HG03097 (cell line): Measurements from ENCODE around the gene IL17A.
"Not testable (repeated sequence)": the region's sequence is repeated elsewhere in the genome, so short reads cannot be mapped to it uniquely, and the experiment has no call there.

Experiments used
- ATAC-seq: cut with Tn5 transposase; IDR thresholded peaks from one replicate; pipeline ENCODE4 v1.9.1; 2021; ENCODE audit not compliant: unreplicated experiment, low FRiP score

IL17A gene

DNA sequence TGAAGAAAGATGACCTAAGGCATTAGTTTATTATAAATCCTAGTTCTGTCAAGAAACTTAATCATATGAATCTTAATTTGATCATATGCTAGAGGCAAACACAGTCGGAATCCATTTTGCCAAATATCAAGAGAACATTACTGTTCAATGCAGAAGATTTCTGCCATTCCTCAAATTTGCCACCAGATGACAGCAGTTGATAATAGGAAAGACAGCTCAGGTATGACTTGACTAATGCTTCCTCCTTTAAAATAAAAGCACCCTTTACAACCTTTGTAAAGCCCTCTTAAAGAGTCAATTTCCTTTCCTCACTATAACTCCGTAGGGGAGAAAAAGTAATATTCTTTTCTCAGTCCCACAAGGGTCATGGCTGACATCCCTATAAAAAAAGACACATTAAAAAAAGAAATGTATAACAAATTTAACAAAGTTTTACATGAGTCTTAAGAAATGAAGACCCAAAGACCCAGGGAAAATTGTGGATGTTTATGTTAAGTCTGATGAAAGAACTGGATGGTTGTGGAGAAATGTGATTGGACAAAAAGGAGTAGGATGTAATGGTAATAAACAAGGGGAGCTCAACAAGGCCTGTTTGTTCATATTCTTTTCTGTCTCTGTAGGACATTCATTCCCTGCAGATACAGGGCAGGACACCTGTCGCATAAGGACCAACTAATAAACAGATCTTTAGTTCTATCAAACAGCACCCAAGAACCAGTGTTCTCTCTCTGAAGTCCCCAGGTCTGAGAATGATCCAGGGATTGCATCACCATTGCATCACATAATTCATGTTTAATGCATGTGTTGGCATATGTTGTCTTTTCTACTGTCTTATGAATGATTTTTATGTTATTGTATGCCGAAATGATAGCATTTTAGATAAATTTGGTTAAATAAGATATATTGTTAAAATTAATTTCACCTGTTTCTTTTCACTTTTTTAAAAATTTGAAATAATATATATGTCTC lies 23.0 kb upstream of the IL17A start:
- no peak for ATAC-seq

DNA sequence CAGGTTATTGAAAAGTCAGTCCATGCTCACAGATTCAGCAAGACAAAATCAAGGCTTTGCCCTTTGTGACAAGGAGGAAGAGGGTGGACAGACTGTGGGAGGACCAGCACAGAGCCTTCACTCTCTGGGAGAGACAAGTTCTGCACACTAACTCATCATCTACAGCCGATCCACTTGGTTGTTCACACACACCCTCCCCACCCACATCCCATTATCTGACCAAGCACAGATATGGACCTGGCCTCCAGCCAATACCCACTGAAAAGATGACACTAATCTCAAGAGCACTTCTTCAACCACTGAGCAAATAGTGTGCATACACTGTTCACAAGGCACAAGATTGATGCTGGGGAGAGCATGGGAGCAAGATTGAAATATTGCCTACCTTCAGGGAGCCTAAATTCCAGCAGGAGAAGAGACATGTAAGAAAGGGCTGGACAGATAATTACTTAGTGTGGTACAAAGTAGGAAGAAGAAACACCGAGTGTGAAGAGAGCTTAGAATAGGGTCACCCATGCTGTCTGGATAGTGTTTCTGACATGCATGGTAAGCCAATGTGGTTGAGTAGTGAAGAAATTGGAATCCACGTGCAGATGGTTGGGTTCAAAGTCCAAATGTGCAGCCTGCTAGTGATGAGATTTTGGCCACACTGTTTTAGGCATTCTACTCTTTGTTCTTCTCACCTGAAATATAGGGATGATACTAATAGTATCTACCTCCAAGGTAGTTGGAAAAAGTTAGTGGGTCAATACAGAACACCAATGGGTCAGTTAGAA lies 21.7 kb upstream of the IL17A start:
- ATAC-seq, result no peak

DNA sequence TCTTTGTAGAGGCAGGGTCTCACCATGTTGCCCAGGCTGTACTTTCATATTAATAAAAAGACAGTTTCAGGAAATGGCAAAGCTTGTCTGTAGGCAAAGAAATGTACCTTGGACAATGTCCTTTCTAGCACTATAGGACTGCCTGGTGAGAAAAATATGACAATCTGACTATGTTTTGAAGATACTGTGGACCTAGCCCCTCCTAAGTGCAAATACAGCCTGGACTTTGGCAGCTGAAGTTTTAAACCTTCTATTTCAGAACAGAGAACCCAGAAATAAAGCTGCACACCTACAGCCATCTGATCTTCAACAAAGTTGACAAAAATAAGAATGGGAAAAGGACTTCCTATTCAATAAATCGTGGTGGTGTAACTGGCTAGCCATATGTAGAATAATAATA lies 18.9 kb upstream of the IL17A start:
- ATAC-seq, result no peak

DNA sequence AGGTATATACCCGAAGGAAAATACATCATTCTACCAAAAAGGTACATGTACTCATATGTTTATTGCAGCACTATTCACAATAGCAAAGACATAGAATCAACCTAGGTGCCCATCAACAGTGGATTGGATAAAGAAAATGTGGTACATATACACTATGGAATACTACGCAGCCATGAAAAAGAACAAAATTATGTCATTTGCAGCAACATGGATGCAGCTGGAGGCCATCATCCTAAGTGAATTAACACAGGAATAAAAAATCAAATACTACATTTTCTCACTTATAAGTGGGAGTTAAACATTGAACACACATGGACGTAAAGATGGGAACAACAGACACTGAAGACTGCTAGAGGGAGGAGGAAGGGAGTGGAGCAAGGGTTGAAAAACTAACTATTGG lies 17.8 kb upstream of the IL17A start:
- not testable (repeated sequence) for ATAC-seq

DNA sequence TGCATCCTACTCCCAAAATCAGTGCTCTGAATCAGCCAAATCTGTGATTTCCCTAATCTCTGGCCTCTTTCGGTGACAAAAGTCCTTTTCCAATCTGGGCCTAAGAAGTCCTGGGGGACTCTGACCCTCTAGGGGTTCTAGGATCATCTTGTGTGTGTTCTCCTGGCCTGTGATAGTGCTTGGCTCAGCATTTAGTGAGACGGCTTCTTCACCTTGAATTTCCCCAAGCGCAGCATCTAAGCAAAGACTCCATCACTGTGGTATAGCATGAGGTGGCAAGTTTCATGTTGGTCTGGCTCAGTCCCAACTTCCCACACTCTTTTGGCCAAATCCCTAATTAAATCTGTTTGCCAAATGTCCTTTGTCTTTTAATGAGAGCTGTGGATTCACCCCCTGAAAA lies 12.1 kb upstream of the IL17A start:
- no peak for ATAC-seq

DNA sequence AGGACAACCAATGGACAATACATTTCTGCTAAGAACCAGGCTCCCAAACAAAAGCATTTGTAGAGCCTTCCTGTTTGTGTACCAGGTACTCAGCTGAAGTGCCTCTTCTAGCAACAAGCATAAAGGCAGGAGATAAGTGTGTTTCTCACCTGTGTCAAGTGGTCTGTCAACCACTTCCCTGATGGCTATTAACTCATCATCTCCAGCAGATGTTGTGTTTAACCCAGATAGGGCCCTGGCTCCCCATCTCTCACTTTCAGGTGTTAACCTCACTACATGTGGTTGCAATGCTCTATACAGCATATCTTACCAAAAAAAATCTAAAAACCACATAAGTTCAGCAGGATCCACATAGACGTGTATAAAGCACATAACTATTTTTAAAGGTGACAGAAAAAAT lies 9.6 kb upstream of the IL17A start:
- ATAC-seq, result peak; percentile 53

DNA sequence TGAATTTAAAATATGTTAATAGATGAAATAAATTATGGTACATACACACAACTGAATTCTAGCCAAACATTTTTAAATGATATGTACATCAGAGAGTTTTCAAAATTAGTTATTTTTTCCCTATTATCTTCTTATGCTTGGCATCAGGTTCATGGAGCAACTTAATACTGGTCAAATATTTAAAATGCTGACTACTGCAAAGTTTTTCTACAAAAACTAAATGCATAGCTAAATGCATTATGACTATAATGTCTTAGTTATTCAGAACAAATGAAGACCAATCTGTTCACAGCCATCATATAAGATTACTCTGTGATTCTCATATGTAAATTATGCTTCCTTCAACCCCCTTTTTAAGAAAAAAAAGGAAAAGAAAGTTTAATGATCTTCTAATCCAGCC lies 8.2 kb upstream of the IL17A start:
- ATAC-seq, result no peak

DNA sequence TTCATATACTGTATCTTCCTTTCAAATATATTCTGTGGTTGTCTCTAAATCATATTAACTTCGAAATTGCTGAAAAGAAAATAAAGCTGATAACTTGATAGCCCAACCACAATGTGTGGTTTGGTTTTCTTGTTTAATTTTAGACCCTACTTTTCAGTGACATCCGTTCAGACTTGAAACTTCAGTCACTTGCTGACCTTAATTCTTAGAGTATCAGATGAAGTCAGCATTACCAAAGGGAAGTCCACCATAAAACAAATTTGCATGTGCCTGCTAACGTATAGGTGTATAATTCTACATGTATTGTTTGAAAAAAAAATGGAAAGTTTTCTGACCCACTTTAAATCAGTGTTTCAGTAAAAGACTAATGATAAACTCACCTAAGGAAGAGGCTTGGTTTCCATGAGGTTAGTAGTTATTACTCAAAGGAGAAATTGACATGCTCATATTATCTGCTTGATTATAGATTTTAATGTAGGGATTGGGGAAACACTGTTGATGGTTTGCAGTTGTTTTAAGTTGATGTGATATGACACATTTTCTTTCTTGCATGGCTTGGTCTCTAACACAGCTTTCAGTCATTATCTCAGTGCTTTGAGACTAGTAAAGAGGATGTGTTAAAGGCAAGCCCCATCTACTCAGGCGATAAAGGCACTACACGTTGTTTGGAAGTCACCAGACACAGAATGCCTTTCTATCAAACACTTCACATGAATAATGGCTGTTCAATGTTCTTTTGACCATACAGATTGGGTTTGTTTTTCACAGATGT lies 5.2 kb upstream of the IL17A start:
- peak; percentile 80 for ATAC-seq

DNA sequence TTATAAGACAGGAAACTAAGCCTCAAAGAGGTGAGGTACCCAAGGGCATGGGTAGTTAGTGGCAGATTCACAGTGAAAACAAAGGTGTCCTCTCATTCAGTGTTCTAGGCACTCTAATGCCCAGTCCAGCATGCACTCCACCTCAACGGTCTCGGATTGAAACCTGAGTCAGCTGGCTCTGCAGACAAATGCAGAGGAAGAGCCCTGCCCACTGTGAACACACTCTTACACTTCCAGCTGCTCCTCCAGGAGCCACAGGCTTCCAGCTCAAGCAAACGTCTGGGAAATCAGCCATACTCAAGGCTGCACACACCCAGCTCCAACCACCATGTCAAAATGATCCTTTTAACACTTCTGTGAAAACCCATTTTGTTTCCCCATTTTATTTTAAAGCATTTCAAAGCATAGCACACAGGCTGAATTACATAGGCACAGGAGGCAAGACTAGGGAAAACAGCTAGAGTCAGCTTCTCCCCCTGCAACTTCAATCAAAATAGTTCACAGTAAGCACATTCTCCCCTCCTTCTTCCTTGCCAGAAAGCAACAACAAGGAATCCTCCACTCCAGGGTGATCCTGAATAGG lies 3.0 kb upstream of the IL17A start:
- no peak for ATAC-seq

DNA sequence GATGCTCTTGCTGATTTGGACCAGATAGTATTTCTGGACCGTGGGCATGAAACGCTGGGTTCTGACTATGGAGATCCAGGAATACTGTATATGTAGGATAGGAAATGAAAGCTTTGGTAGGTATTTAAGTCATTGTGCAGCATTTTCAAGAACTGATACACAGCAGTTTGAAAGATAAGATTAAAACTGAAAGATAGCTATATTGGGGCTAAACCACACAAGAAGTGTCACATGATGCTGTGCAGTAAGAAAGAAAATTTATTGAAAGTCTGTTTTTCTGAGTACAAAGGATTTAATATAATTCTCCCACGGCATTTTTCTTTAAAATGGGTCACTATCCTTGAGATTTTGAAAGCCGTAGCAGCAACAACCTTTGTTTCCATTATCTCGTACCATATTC lies 305 bp downstream of the IL17A start:
- no peak for ATAC-seq

DNA sequence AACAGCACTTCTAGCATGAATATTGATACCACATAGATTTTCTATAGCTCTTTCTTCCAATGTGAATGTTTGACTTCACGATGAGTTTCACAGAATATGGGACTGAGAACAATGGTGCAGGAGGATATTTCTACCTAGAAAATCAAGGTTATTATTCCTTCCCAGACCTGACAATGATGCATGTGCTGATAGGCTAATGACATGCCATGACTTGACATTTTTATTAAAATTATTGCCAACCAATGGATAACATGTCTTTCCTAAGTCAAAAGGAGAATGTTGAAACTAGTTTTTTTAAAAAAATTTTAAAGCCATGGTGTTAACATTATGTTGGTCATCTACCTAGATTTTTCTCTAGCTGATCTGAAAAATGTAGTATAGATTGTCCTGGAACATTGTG lies 923 bp downstream of the IL17A start:
- no peak for ATAC-seq

DNA sequence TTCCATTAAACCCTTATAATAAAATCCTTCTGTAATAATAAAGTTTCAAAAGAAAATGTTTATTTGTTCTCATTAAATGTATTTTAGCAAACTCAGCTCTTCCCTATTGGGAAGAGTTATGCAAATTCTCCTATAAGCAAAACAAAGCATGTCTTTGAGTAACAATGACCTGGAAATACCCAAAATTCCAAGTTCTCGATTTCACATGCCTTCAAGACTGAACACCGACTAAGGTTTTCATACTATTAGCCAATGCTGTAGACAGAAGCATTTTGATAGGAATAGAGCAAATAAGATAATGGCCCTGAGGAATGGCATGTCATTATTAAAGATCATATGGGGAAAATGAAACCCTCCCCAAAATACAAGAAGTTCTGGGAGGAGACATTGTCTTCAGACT lies 3.8 kb downstream of the IL17A start:
- no peak for ATAC-seq

DNA sequence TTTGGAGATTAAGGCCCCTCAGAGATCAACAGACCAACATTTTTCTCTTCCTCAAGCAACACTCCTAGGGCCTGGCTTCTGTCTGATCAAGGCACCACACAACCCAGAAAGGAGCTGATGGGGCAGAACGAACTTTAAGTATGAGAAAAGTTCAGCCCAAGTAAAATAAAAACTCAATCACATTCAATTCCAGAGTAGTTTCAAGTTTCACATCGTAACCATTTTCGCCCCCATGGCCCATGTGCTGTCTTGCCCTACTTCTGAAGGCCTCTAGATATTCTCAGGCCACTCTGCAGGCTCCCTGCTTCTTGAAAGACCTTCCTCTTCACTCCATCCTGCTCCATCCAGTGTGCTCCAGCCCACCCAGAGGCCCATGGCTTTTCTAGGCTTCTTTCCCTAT lies 4.2 kb downstream of the IL17A start:
- ATAC-seq, result no peak

DNA sequence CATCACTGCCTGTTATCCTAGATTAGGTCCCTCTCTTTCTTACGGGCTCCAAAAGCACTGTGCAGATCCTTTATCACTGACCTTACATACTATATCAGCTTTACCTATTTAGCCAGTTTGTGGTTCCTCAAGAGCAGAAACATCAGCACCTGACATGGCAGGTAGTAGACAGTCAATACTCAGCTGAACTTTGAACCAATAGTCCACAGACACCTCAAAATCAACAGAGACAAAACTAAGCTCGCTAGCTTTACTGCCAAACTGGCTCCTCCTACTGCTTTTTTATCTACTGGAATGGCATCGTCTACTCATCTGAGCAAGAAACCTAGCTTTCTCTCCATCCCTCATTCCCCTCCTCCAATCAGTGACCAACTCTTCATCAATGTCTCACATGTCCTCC lies 5.6 kb downstream of the IL17A start:
- ATAC-seq, result no peak

DNA sequence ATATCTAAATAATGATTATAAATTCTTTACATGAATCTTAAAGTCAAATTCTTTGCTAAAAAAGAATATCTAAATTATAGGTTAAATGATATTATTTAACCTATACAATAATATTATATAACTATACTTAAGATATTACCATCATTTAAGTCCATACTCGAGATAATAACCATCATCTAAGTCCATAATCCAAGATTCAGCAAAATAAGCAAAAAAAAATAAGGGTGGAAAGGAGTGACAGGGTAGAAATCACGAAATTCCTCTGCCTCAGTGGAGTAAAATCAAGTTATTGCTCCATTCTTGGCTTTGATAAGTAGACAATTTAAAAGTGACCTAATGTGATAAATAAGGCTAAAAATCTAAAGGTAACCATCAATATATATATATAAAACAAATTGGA lies 9.7 kb downstream of the IL17A start:
- no peak for ATAC-seq

DNA sequence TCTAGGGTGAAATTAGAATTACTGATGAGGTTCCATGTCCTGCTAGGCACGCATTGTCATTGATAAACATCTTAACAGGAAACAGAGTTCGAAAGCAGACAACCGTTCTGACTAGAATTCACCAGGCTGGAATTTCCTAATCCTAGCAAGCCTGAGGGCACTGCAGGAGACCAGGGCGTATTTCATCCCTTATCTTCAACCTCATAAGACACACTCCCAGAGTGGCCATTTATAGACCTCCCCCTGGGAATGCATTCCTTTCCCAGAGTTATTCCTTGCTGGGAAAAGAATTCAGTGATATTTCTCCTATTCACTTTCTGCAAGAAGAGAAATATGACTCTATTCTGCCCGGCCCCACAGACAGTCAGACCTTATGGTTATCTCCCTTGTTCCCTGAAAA lies 13.9 kb downstream of the IL17A start:
- ATAC-seq, result not testable (repeated sequence)

DNA sequence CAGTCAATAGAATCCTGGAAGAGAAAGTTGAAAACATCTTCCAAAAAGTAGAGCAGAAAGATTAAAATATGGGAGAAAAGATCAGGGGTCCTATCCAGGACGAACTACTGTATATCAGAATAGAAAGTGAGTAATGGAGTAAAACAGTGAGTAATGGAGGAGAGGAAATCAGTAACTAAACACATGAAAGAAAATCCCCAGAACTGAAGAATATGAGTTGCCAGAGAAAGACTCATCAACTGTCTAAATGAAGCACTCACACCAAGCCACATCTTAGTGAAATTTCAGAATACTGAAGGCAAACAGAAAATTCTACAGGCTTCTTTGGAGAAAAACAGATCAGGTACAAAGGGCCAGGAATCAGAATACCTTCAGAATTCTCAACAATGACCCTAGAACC lies 14.9 kb downstream of the IL17A start:
- no peak for ATAC-seq

DNA sequence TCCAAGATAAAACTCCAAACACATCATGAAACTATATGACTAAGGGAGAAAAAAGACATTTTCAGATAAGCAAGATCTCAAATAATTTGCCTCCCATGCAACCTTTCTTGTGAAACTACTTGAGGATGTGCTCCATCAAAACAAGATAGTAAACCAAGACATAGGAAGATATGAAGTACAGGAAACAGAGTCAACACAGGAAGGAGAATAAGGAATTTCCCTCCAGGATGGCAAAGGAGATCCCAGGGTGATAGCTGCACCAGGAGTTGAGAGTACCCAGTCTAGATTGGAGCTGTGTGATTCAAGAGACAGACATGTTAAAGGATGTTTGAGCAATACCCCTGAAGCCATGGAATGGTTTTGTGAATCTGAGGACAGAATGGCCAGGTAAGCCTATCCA lies 15.3 kb downstream of the IL17A start:
- ATAC-seq, result no peak

DNA sequence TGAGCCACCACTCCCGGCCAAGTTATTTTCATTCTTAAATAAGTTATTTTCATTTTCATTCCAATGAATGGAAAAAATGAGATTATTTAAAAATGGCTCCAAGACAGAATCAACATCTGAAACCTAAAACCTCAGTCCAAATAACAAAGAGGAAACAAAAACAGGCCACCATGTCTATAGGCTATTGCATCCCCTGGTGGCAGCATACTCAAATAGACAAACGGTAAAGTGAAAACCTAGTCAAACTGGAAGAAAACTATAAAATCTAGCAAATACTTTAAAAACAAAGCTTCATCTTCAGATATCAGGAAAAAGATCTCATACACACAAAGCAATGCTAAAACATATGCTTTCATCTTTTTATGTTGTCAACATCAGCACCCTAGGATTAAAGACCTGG lies 20.9 kb downstream of the IL17A start:
- ATAC-seq, result no peak

DNA sequence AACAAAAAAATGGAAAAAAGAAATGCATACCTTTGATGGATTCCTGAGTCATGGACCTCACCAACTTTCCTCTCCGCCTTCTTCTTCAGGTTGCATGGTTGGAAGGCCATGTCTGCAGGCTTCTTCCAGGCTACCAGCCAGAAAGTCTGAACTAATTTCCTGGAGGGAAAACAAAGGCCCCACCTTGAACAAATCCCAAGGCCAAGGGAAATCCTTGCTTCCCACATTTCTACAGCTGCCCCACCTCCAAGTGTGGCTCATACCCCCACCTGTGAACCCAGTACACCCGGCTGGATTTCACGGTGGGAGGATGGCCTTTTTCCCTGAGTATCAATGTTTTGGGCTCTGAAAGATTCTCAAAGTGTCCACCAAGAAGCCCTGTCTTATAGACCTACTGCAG lies 22.4 kb downstream of the IL17A start:
- no peak for ATAC-seq

DNA sequence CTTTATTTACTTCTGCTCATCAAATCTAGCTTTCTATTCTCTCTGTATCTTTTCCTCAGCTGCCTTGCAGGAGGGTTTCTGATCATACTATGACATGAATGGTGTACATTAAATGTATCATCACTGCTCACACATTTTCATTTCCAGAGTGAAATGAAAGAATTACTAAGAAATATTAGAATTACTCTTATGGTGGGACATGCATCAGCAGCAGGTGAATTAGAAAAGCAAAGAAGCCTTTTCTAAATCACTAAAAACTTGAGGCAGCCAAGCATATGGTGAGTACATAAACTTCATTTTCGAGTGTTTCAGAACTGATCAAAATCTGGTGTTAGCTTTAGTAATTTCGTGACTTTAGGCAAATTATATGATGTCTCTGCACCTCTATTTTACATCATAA lies 23.6 kb downstream of the IL17A start:
- ATAC-seq, result no peak
